IMR-90 (cell line): ENCODE results near the gene GFRA4.

Experiments
- CEBPB ChIP-seq: IDR thresholded peaks from 2 replicates; pipeline ENCODE4 v1.6.1; 2012; ENCODE audit warnings: low read depth, low read length, improper control_type of control experiment
- CTCF ChIP-seq: conservative IDR thresholded peaks from 2 replicates; pipeline ENCODE4 v1.5.1; 2012; ENCODE audit warnings: mild to moderate bottlenecking, low read depth, low read length, improper control_type of control experiment
- ELK1 ChIP-seq: fragments of 150-350 bp; IDR thresholded peaks from 2 replicates; pipeline ENCODE4 v1.6.1; 2016; ENCODE audit warnings: low read depth, mild to moderate bottlenecking, low read length, moderate library complexity, borderline replicate concordance
- MXI1 ChIP-seq: IDR thresholded peaks from 2 replicates; pipeline ENCODE4 v1.6.1; 2012; ENCODE audit warnings: low read depth, mild to moderate bottlenecking, low read length, moderate library complexity, borderline replicate concordance
- POLR2A ChIP-seq: IDR thresholded peaks from 2 replicates; pipeline ENCODE4 v1.6.1; 2012; ENCODE audit warnings: mild to moderate bottlenecking, low read depth, low read length
- RAD21 ChIP-seq: IDR thresholded peaks from 2 replicates; pipeline ENCODE4 v1.6.1; 2012; ENCODE audit warnings: low read length, improper control_type of control experiment

- TF ChIP-seq CTCF (peak; percentile 38), POLR2A (no peak), MXI1 (no peak), ELK1 (no peak), CEBPB (no peak), RAD21 (no peak)
Observed at GRCh38 chr20:3696200-3696599, 33.0 kb upstream of the GFRA4 start.
